IMR-90 (cell line): ENCODE data around the gene BRPF1. TPM values are rescaled to one million over a fixed set of nuclear protein-coding genes. Genes with fewer than 3 reads are reported as not detected.

ENCODE experiments used
- ATAC-seq: fragments of 200-7000 bp; cut with Tn5 transposase; 2 replicates; pipeline ENCODE4 v1.9.1; 2020; ENCODE audit warnings: low read depth, mild to moderate bottlenecking, moderate library complexity
- BruUV-seq: library from RNA; stranded (reverse); fragments of 400-500 nt; replicated peaks from 2 replicates; lab custom pipeline; 2021; lab: Mats Ljungman, UMichigan
- CTCF ChIA-PET: fragments of 300-600 bp; formaldehyde crosslinking; extraction: SDS; loops from one replicate; lab custom pipeline; 2021; ENCODE audit warnings: antibody characterized with exemption; lab: Yijun Ruan, JAX
- POLR2A ChIA-PET: fragments of 300-600 bp; sonication (Branson Sonifier 250); formaldehyde crosslinking; loops from one replicate; lab custom pipeline; 2022; ENCODE audit warnings: antibody characterized with exemption; ENCODE audit not compliant: unreplicated experiment; lab: Charles Lee
- DNase-seq: peaks from one replicate; pipeline ENCODE4 v3.0.0; 2013
- H2AFZ ChIP-seq: replicated peaks from 2 replicates; pipeline ENCODE3; 2013; ENCODE audit warnings: low read length, mild to moderate bottlenecking; ENCODE audit not compliant: poor library complexity
- H2AK5ac ChIP-seq: 2 replicates; pipeline ENCODE4 v1.6.1; 2013; ENCODE audit warnings: low read depth, low read length, inconsistent platforms
- H2AK9ac ChIP-seq: replicated peaks from 2 replicates; pipeline ENCODE3; 2013; ENCODE audit warnings: mild to moderate bottlenecking, low read depth, low read length, moderate library complexity; ENCODE audit not compliant: poor library complexity
- H2BK120ac ChIP-seq: 2 replicates; pipeline ENCODE4 v1.6.1; 2013; ENCODE audit warnings: low read depth, low read length, inconsistent platforms
- H2BK15ac ChIP-seq: 3 replicates; pipeline ENCODE4 v1.6.1; 2013; ENCODE audit warnings: low read depth, low read length, inconsistent platforms
- H2BK20ac ChIP-seq: 2 replicates; pipeline ENCODE4 v1.6.1; 2013; ENCODE audit warnings: low read depth, mild to moderate bottlenecking, inconsistent platforms, low read length, moderate library complexity
- H2BK5ac ChIP-seq: 2 replicates; pipeline ENCODE4 v1.6.1; 2013; ENCODE audit warnings: mild to moderate bottlenecking, low read depth, low read length, inconsistent platforms; ENCODE audit not compliant: poor library complexity, severe bottlenecking
- H3K14ac ChIP-seq: replicated peaks from 2 replicates; pipeline ENCODE4 v1.6.1; 2013; ENCODE audit warnings: low read depth, low read length, inconsistent platforms
- H3K18ac ChIP-seq: 2 replicates; pipeline ENCODE4 v1.6.1; 2013; ENCODE audit warnings: low read depth, low read length, control low read depth
- H3K23ac ChIP-seq: 2 replicates; pipeline ENCODE4 v1.6.1; 2013; ENCODE audit warnings: low read depth, low read length, inconsistent platforms
- H3K27ac ChIP-seq: 2 replicates; pipeline ENCODE4 v1.5.1; 2013; ENCODE audit warnings: mild to moderate bottlenecking, control low read depth, low read length; ENCODE audit not compliant: insufficient read depth
- H3K27me3 ChIP-seq: 2 replicates; pipeline ENCODE4 v1.6.1; 2013; ENCODE audit warnings: low read length; ENCODE audit not compliant: control insufficient read depth, insufficient read depth
- H3K36me3 ChIP-seq: 2 replicates; pipeline ENCODE4 v1.6.1; 2013; ENCODE audit warnings: low read length, mixed read lengths; ENCODE audit not compliant: control insufficient read depth, insufficient read depth
- H3K4ac ChIP-seq: 2 replicates; pipeline ENCODE4 v1.6.1; 2013; ENCODE audit warnings: low read depth, low read length, inconsistent platforms
- H3K4me1 ChIP-seq: 2 replicates; pipeline ENCODE4 v1.6.1; 2013; ENCODE audit warnings: low read length, mixed read lengths; ENCODE audit not compliant: control insufficient read depth, insufficient read depth
- H3K4me2 ChIP-seq: 2 replicates; pipeline ENCODE4 v1.6.1; 2013; ENCODE audit warnings: low read depth, mild to moderate bottlenecking, control low read depth, low read length, moderate library complexity
- H3K4me3 ChIP-seq: 2 replicates; pipeline ENCODE4 v1.5.1; 2013; ENCODE audit warnings: low read depth, mild to moderate bottlenecking, control low read depth, low read length, moderate library complexity; ENCODE audit not compliant: insufficient read depth
- H3K56ac ChIP-seq: 2 replicates; pipeline ENCODE4 v1.6.1; 2013; ENCODE audit warnings: low read length, inconsistent platforms; ENCODE audit not compliant: insufficient read depth; ENCODE audit errors: extremely low read depth
- H3K79me1 ChIP-seq, 2 experiments: 2 replicates each; pipeline ENCODE4 v1.6.1; 2013; ENCODE audit warnings: low read length in 2 of 2, inconsistent platforms in 1 of 2, low read depth in 1 of 2
- H3K9ac ChIP-seq: 2 replicates; pipeline ENCODE4 v1.6.1; 2013; ENCODE audit warnings: low read depth, low read length, control low read depth
- H3K9me1 ChIP-seq: 2 replicates; pipeline ENCODE4 v1.6.1; 2013; ENCODE audit warnings: low read length, inconsistent platforms; ENCODE audit not compliant: insufficient read depth
- H3K9me3 ChIP-seq: 2 replicates; pipeline ENCODE4 v1.6.1; 2013; ENCODE audit warnings: low read length; ENCODE audit not compliant: control insufficient read depth, insufficient read depth
- H4K20me1 ChIP-seq: 2 replicates; pipeline ENCODE4 v1.6.1; 2013; ENCODE audit warnings: low read length, inconsistent platforms; ENCODE audit not compliant: insufficient read depth
- H4K5ac ChIP-seq: 2 replicates; pipeline ENCODE4 v1.6.1; 2013; ENCODE audit warnings: mild to moderate bottlenecking, low read depth, low read length, control low read depth
- H4K8ac ChIP-seq, 2 experiments: 2 replicates each; pipeline ENCODE4 v1.6.1; 2013; ENCODE audit warnings: low read depth in 2 of 2, low read length in 2 of 2, control low read depth in 1 of 2, inconsistent platforms in 1 of 2
- H4K91ac ChIP-seq: 2 replicates; pipeline ENCODE4 v1.6.1; 2013; ENCODE audit warnings: low read depth, low read length, inconsistent platforms; ENCODE audit not compliant: insufficient read depth
- POLR2A ChIP-seq: IDR thresholded peaks from 2 replicates; pipeline ENCODE4 v1.6.1; 2012; ENCODE audit warnings: mild to moderate bottlenecking, low read depth, low read length
- RCOR1 ChIP-seq: IDR thresholded peaks from 2 replicates; pipeline ENCODE4 v1.6.1; 2012; ENCODE audit warnings: mild to moderate bottlenecking, low read length, improper control_type of control experiment; ENCODE audit not compliant: insufficient replicate concordance
- WGBS, 2 experiments: methylation state at CpG; one replicate each; pipeline versions ENCODE4 v1.1.5 to v1.1.7; 2013; ENCODE audit warnings: missing lambda C conversion rate in 2 of 2; ENCODE audit not compliant: insufficient read length in 1 of 2; ENCODE audit errors: extremely low coverage in 2 of 2; 5-methylcytosine and 5-hydroxymethylcytosine counted together
- dilution Hi-C: fragments of 300-500 bp; cut with HindIII; formaldehyde crosslinking; loops from one replicate; pipeline ENCODE4 v1.14.3; 2018; ENCODE audit warnings: low sequenced_read_pairs; ENCODE audit not compliant: unreplicated experiment
- in situ Hi-C: fragments of 300-500 bp; cut with MboI; formaldehyde crosslinking; loops from 3 replicates; pipeline ENCODE4 v1.14.3; 2019; ENCODE audit warnings: low sequenced_read_pairs, inconsistent platforms, mixed read lengths
- intact Hi-C: fragments of 100-400 bp; cut with micrococcal nuclease; formaldehyde crosslinking; loops from 2 replicates; pipeline ENCODE4 v1.10.0; 2022
- polyA plus RNA-seq, 3 experiments: library from polyadenylated mRNA; depleted of rRNA; stranded (reverse); fragments of >200 nt; gene quantifications; 2 replicates each; pipeline ENCODE4 v1.2.3, GENCODE V29; 2012; ENCODE audit warnings: low replicate concordance in 1 of 3
- total RNA-seq: library from RNA; depleted of rRNA; stranded (reverse); fragments of >200 nt; gene quantifications from 2 replicates; pipeline ENCODE4 v1.2.3, GENCODE V29; 2012

Gene BRPF1
- total and polyA plus RNA-seq, 2 of the 4 experiments (the other 2 are of a cell fraction) = 13.6 to 15.6 TPM

DNA sequence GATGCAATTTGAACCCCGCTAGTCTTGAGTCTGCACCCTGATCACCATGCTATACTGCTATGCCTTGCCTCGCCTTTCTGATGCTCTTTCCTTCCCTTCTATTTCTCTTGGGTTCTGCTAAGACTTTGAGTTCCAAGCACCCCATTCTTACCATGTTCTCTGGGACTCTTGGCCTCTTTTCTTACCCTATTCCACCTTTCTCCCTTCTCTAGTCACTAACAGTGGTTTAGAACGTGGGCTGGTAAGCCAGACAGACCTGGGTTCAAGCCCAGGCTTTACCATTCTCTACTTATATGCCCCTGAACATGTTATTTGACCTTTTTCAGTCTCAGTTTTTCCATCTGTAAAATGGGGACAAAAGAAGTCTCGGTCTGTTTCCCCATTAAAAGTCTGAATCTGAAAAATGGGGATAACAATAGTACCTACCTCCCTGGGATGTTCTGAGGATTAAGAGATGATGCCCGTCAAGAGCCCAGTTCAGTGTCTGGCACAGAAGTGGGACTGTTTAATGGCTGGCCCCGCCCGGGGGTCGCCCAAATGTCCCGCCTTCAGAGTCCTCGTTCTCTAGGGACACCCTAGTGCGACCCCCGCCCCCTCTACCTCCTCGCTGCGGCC, 60.4 kb downstream of the BRPF1 start:
- H3K9ac ChIP-seq = peak overlapping the region; percentile 87
- no peak for ATAC-seq

More for the DNA sequence above, 60.4 kb downstream of the BRPF1 start:
- in situ Hi-C loops (no loop called here), dilution Hi-C loops (no loop called here), intact Hi-C loops (loop anchor here (5.0 kb wide), 1 partner anchor 60 kb away; the partner anchor contains the start of gene BRPF1)
- no peak for DNase-seq
- WGBS, 2 experiments = 94% methylated on average over 2 of the region's 14 CpGs; no CpG with 5 or more reads in 1 of the 2 experiments
- Histone ChIP-seq H3K79me1 (peaks cover 31 to 51% of the 10 kb centered on the region in 2 experiments), H2BK5ac (peak overlapping the region; percentile 95), H4K8ac (peak overlapping the region; percentile 88 to 97), H3K9me3 (no peaks in the 10 kb centered on the region), H3K18ac (peak overlapping the region; percentile 64), H2BK20ac (no peak overlapping the region), H4K20me1 (peaks cover 22% of the 10 kb centered on the region; the same call in 1 of the 2 replicates), H3K4me3 (peak overlapping the region; percentile 88), H3K36me3 (peaks cover 29% of the 10 kb centered on the region), H2AK5ac (peak overlapping the region; percentile 93), H4K5ac (peak overlapping the region; percentile 89), H2BK120ac (peak overlapping the region; percentile 60), H4K91ac (peak overlapping the region; percentile 84), H3K4me1 (peaks cover 9% of the 10 kb centered on the region), H3K14ac (peak overlapping the region; percentile 97), H3K4ac (peak overlapping the region; percentile 97), H2BK15ac (peak overlapping the region; percentile 53), H2AK9ac (peak overlapping the region; percentile 95), H3K56ac (peak overlapping the region; percentile 84), H3K27me3 (no peaks in the 10 kb centered on the region), H3K9me1 (peaks cover 19% of the 10 kb centered on the region), H3K4me2 (peak overlapping the region; percentile 94), H2AFZ (peak overlapping the region; percentile 94), H3K23ac (peak overlapping the region; percentile 96), H3K27ac (peak overlapping the region; percentile 95)
- BruUV-seq = TSS peak; percentile 64
- ChIA-PET POLR2A (no interaction called here), CTCF (interaction anchor here (0.9 kb wide), 1 partner anchor 76 kb away, joined by 5 read pairs; no protein-coding TSS in a partner anchor)
- TF ChIP-seq POLR2A (0 out of 2 replicates have a peak, but pooled peaks have one; percentile 11), RCOR1 (no peak)
